K562 (cell line): Measurements from ENCODE around the gene PCDH9. TPM values are rescaled to one million over a fixed set of nuclear protein-coding genes. Genes with fewer than 3 reads are reported as not detected.

Experiments used
- ATAC-seq: fragments of 200-7000 bp; cut with Tn5 transposase; 3 replicates; pipeline ENCODE4 v1.9.1; 2020; ENCODE audit warnings: moderate library complexity
- BruUV-seq: library from RNA; stranded (reverse); fragments of 400-500 nt; replicated peaks from 2 replicates; lab custom pipeline; 2021; lab: Mats Ljungman, UMichigan
- CTCF ChIA-PET: fragments of 300-600 bp; formaldehyde crosslinking; extraction: SDS; loops from one replicate; lab custom pipeline; 2021; ENCODE audit warnings: low intra/inter-chr PET ratio; lab: Yijun Ruan, JAX
- POLR2A ChIA-PET: fragments of 300-600, 350-650 bp; sonication (Branson Sonifier 250); formaldehyde crosslinking; extraction: SDS; loops from one replicate; lab custom pipeline; 2021; ENCODE audit warnings: antibody characterized with exemption, inconsistent platforms; lab: Yijun Ruan, JAX
- DNase-seq, 4 experiments: peaks; one replicate each; pipeline versions ENCODE4 v3.0.0 to v3.0.0-alpha.2; 2011 to 2018; ENCODE audit warnings: low spot score in 3 of 4, mixed read lengths in 3 of 4; ENCODE audit errors: extremely low read depth in 1 of 4
- FAIRE-seq: peaks from 2 replicates; lab custom pipeline; 2011; peaks lifted over from hg19 to GRCh38; lab: Jason Lieb, UNC
- H2AFZ ChIP-seq: 2 replicates; pipeline ENCODE4 v1.6.0; 2011; ENCODE audit warnings: low read depth, low read length, control low read depth, inconsistent platforms
- H3K27ac ChIP-seq: fragments of 200-600 bp; 3 replicates; pipeline ENCODE4 v1.8.0; 2011; ENCODE audit warnings: low read depth, mild to moderate bottlenecking, control low read depth, inconsistent platforms, low read length, moderate library complexity, mixed read lengths; ENCODE audit errors: extremely low read depth
- H3K27me3 ChIP-seq, 2 experiments: fragments of 300-600 bp in 1 of 2; 2 replicates in 1 of 2; 3 replicates in 1 of 2; pipeline versions ENCODE4 v1.6.0 to v1.8.0; 2011; ENCODE audit warnings: inconsistent platforms in 2 of 2, low read length in 2 of 2, mild to moderate bottlenecking in 1 of 2, mixed read lengths in 1 of 2, moderate library complexity in 1 of 2; ENCODE audit not compliant: control insufficient read depth in 2 of 2, insufficient read depth in 2 of 2
- H3K36me3 ChIP-seq: fragments of 300-600 bp; 3 replicates; pipeline ENCODE4 v1.8.0; 2011; ENCODE audit warnings: mild to moderate bottlenecking, low read length, inconsistent platforms; ENCODE audit not compliant: control insufficient read depth, insufficient read depth
- H3K4me1 ChIP-seq, 2 experiments: fragments of 200-600 bp in 1 of 2; replicated peaks in 1 of 2; 2 replicates in 1 of 2; 3 replicates in 1 of 2; pipeline versions ENCODE4 v1.5.1 to v1.8.0; 2011; ENCODE audit warnings: inconsistent platforms in 2 of 2, low read length in 2 of 2, mild to moderate bottlenecking in 1 of 2, mixed read lengths in 1 of 2, moderate library complexity in 1 of 2; ENCODE audit not compliant: control insufficient read depth in 2 of 2, insufficient read depth in 2 of 2
- H3K4me2 ChIP-seq: 2 replicates; pipeline ENCODE4 v1.6.1; 2011; ENCODE audit warnings: low read length, control low read depth, inconsistent platforms, mixed read lengths; ENCODE audit not compliant: insufficient read depth
- H3K4me3 ChIP-seq: fragments of 200-600 bp; sonication (generic), shearing (Covaris generic); 2 replicates; pipeline ENCODE4 v1.5.1; 2016; ENCODE audit warnings: control low read depth, inconsistent platforms
- H3K79me2 ChIP-seq: fragments of 200-600 bp; 3 replicates; pipeline ENCODE4 v1.8.0; 2011; ENCODE audit warnings: low read length, inconsistent platforms; ENCODE audit not compliant: control insufficient read depth, insufficient read depth
- H3K9ac ChIP-seq, 2 experiments: 2 replicates each; pipeline versions ENCODE4 v1.6.0 to v1.6.1; 2011; ENCODE audit warnings: low read depth in 2 of 2, low read length in 2 of 2, control low read depth in 1 of 2, inconsistent platforms in 1 of 2, mild to moderate bottlenecking in 1 of 2, mixed read lengths in 1 of 2; ENCODE audit not compliant: insufficient read depth in 1 of 2
- H3K9me1 ChIP-seq: one replicate; pipeline ENCODE4 v1.6.0; 2011; ENCODE audit warnings: inconsistent platforms, mild to moderate bottlenecking, low read length, moderate library complexity; ENCODE audit not compliant: control insufficient read depth, insufficient read depth
- H3K9me3 ChIP-seq: replicated peaks from 2 replicates; pipeline ENCODE4 v1.5.1; 2011; ENCODE audit warnings: low read depth, low read length, inconsistent platforms; ENCODE audit not compliant: control insufficient read depth, insufficient read depth
- H4K20me1 ChIP-seq: replicated peaks from 2 replicates; pipeline ENCODE4 v1.6.1; 2011; ENCODE audit warnings: low read length, inconsistent platforms, mixed read lengths; ENCODE audit not compliant: control insufficient read depth, insufficient read depth
- CBFB ChIP-seq: sonication (generic); formaldehyde crosslinking; IDR thresholded peaks from 2 replicates; pipeline ENCODE4 v1.4.0; 2020; ENCODE audit warnings: mild to moderate bottlenecking, missing genetic modification reagents
- CTBP1 ChIP-seq: fragments of 450-650 bp; IDR thresholded peaks from 2 replicates; pipeline ENCODE4 v1.6.1; 2016; ENCODE audit warnings: borderline replicate concordance
- CTCF ChIP-seq, 3 experiments: IDR thresholded peaks in 2 of 3; conservative IDR thresholded peaks in 1 of 3; 2 replicates each; pipeline ENCODE4 v1.5.1; 2011 to 2012; ENCODE audit warnings: low read length in 3 of 3, mild to moderate bottlenecking in 3 of 3, control low read depth in 2 of 3, improper control_type of control experiment in 1 of 3, inconsistent platforms in 1 of 3, low read depth in 1 of 3, mixed read lengths in 1 of 3, moderate library complexity in 1 of 3; ENCODE audit not compliant: insufficient read depth in 2 of 3
- GATAD2B ChIP-seq: fragments of 450-650 bp; IDR thresholded peaks from 2 replicates; pipeline ENCODE4 v1.6.1; 2017; ENCODE audit warnings: mild to moderate bottlenecking, borderline replicate concordance
- LCOR ChIP-seq: sonication (generic); formaldehyde crosslinking; IDR thresholded peaks from 2 replicates; pipeline ENCODE4 v1.8.0; 2022; ENCODE audit warnings: mild to moderate bottlenecking, missing genetic modification reagents
- RAD21 ChIP-seq, 2 experiments: fragments of 250-450 bp in 1 of 2; fragments of 450-650 bp in 1 of 2; sonication (Bioruptor Pico) in 1 of 2; formaldehyde crosslinking in 1 of 2; IDR thresholded peaks in 1 of 2; conservative IDR thresholded peaks in 1 of 2; 2 replicates each; pipeline versions ENCODE4 v1.4.0 to v1.8.0; 2020 to 2022; ENCODE audit warnings: mild to moderate bottlenecking in 2 of 2, moderate library complexity in 1 of 2
- TFE3 ChIP-seq: fragments of 450-650 bp; formaldehyde crosslinking; IDR thresholded peaks from 2 replicates; pipeline ENCODE4 v1.4.0; 2020; ENCODE audit warnings: mild to moderate bottlenecking, mixed read lengths
- U2AF1 ChIP-seq: fragments of 200-400 bp; formaldehyde crosslinking; optimal IDR thresholded peaks from 2 replicates; pipeline ENCODE3; 2017; ENCODE audit warnings: mild to moderate bottlenecking, low read depth, low read length, moderate library complexity
- WGBS: fragments of 100-300 bp; shearing (Covaris generic); methylation state at CpG from one replicate; pipeline ENCODE4 v1.1.6; 2016; ENCODE audit warnings: low coverage, mixed read lengths; ENCODE audit not compliant: insufficient coverage; ENCODE audit errors: missing lambda C conversion rate; 5-methylcytosine and 5-hydroxymethylcytosine counted together
- in situ Hi-C: fragments of 300-500 bp; cut with MboI; formaldehyde crosslinking; loops from 4 replicates; pipeline ENCODE4 v1.15.0; 2018; ENCODE audit warnings: inconsistent platforms, mixed read lengths
- intact Hi-C: fragments of 100-400 bp; cut with micrococcal nuclease; formaldehyde crosslinking; loops from 2 replicates; pipeline ENCODE4 v1.14.2; 2022
- polyA plus RNA-seq, 8 experiments: library from polyadenylated mRNA; depleted of rRNA in 4 of 8; stranded (reverse) in 5 of 8; unstranded in 3 of 8; fragments of >200 nt; fragmentation: Nextera tagmentation in 2 of 8; fragmentation: Illumina TruSeq in 1 of 8; extraction: Ambion mirVana in 2 of 8; extraction: Trizol in 1 of 8; gene quantifications; 2 replicates each; pipeline versions ENCODE4 v1.2.1 to v1.2.3, GENCODE V29; 2011 to 2014; ENCODE audit warnings: inconsistent platforms in 1 of 8, missing spikeins in 1 of 8
- total RNA-seq, 7 experiments: library from RNA; depleted of rRNA in 6 of 7; stranded (reverse); fragments of >200 nt in 6 of 7; fragmentation: Illumina TruSeq in 2 of 7; extraction: Trizol in 2 of 7; gene quantifications; 2 replicates each; pipeline versions ENCODE4 v1.2.1 to v1.2.3, GENCODE V29; 2011 to 2021; ENCODE audit warnings: low replicate concordance in 1 of 7

Gene PCDH9
- total and polyA plus RNA-seq, 9 of the 15 experiments (the other 6 are each of a cell fraction or from before 2014, with no cell fraction given) = 1.1 to 6.7 (median 4.9) TPM

- BruUV-seq = no TSS peak
- Histone ChIP-seq H3K36me3 (no peaks in the 10 kb centered on the region), H3K79me2 (no peaks in the 10 kb centered on the region), H3K27me3 (no peaks in the 10 kb centered on the region), H4K20me1 (no peaks in the 10 kb centered on the region), H2AFZ (no peak overlapping the region), H3K4me1 (no peaks in the 10 kb centered on the region), H3K4me3 (no peak overlapping the region), H3K9ac (no peak overlapping the region), H3K4me2 (no peak overlapping the region), H3K27ac (no peak overlapping the region), H3K9me3 (no peaks in the 10 kb centered on the region), H3K9me1 (no peaks in the 10 kb centered on the region)
- POLR2A ChIA-PET = no interaction called here
- DNase-seq (peak in 3 of 4 experiments; percentile 3 to 9 (median 5)), FAIRE-seq (no peak), ATAC-seq (peak; percentile 45; the same call in 1 of the 3 replicates)
- intact Hi-C loops (no loop called here), in situ Hi-C loops (no loop called here)
- CTCF ChIA-PET = no interaction called here
- 0% methylated on average over 1 of the region's 1 CpG for WGBS
- TF ChIP-seq U2AF1 (no peak), TFE3 (CRISPR knock-in tag) (peak; percentile 43; the same call in 1 of the 2 replicates), RAD21 (CRISPR knock-in tag; conservative IDR thresholded peaks at IDR 0.05 in 1 of 2, IDR thresholded peaks at IDR 0.05 in 1 of 2) (0 out of 4 replicates have a peak, but pooled peaks of 1 of the 2 experiments have one; percentile 19), CTCF (IDR thresholded peaks at IDR 0.05 in 2 of 3, conservative IDR thresholded peaks at IDR 0.05 in 1 of 3; ENCODE audit: insufficient read depth in 2 of 3, low read depth in 1 of 3, low read length in 3 of 3) (peak in 1 of 3 experiments; percentile 28; a peak in 2 of 6 replicates), CBFB (CRISPR knock-in tag) (no peak), GATAD2B (no peak), CTBP1 (no peak), LCOR (CRISPR knock-in tag) (no peak)
These were observed 611.4 kb downstream of the PCDH9 start for GRCh38 chr13:66618702-66619101.
